ENCODE results near the gene MCL1. TPM values are rescaled to one million over a fixed set of nuclear protein-coding genes. Genes with fewer than 3 reads are reported as not detected.

Gene MCL1
- total RNA-seq, 1 donor from 2014 or later, result 212 TPM

DNA sequence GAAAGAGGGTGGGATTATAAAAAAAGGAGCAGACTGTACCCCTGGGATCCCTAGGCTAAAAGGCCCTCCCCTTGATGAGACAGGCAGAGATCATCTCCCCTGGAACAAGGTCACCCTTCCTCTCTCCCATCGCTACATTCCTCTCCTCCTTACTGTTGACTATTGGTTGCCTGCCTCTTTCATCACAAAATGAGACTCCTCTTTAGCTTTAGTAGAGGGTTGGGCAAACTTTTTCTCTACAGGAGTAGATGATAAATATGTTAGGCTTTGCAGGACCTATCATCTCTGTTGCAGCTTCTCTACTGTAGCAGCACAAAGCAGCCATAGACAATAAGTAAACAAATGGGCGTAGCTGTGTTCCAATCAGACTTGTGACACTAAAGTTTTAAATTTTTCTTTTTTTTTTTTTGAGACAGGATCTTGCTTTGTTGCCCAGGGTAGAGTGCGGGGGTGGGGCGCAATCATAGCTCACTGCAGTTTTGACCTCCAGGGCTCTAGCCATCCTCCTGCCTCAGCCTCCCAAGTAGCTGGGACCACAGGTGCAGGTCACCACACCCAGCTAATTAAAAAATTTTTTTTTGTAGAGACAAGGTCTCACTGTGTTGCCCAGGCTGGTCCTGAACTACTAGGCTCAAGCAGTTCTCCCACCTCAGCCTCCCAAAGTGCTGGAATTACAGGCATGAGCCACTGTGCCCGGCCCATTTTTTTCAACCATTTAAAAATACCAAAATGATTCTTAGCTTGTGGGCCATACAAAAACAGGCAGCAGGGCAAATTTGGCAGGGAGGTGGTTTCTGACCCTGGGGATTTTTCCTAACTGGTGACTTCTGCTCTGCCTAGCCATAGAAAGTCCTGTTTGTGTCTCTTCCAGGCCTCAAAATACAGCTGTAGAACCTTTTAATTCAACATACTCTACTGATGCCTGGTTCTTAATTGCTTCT is 15.1 kb downstream of the MCL1 start:
- peaks cover 61% of the 10 kb centered on the region for H3K4me1 Mint-ChIP-seq (ENCODE audit: low read depth)
- peaks cover 1% of the 10 kb centered on the region for H3K36me3 Mint-ChIP-seq (ENCODE audit: insufficient read depth)
- H3K9me3 Mint-ChIP-seq (ENCODE audit: low read depth), result no peaks in the 10 kb centered on the region
- H3K4me3 Mint-ChIP-seq (ENCODE audit: low read depth), result no peak overlapping the region
- H3K27ac Mint-ChIP-seq, result peak overlapping the region; percentile 100
- TF ChIP-seq, protein P1, sequence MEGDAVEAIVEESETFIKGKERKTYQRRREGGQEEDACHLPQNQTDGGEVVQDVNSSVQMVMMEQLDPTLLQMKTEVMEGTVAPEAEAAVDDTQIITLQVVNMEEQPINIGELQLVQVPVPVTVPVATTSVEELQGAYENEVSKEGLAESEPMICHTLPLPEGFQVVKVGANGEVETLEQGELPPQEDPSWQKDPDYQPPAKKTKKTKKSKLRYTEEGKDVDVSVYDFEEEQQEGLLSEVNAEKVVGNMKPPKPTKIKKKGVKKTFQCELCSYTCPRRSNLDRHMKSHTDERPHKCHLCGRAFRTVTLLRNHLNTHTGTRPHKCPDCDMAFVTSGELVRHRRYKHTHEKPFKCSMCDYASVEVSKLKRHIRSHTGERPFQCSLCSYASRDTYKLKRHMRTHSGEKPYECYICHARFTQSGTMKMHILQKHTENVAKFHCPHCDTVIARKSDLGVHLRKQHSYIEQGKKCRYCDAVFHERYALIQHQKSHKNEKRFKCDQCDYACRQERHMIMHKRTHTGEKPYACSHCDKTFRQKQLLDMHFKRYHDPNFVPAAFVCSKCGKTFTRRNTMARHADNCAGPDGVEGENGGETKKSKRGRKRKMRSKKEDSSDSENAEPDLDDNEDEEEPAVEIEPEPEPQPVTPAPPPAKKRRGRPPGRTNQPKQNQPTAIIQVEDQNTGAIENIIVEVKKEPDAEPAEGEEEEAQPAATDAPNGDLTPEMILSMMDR (IDR thresholded peaks at IDR 0.05; ENCODE audit: unreplicated experiment), result no peak
- DNase-seq (ENCODE audit: low spot score, unreplicated experiment), result no peak
- H3K27me3 Mint-ChIP-seq, result no peaks in the 10 kb centered on the region

DNA sequence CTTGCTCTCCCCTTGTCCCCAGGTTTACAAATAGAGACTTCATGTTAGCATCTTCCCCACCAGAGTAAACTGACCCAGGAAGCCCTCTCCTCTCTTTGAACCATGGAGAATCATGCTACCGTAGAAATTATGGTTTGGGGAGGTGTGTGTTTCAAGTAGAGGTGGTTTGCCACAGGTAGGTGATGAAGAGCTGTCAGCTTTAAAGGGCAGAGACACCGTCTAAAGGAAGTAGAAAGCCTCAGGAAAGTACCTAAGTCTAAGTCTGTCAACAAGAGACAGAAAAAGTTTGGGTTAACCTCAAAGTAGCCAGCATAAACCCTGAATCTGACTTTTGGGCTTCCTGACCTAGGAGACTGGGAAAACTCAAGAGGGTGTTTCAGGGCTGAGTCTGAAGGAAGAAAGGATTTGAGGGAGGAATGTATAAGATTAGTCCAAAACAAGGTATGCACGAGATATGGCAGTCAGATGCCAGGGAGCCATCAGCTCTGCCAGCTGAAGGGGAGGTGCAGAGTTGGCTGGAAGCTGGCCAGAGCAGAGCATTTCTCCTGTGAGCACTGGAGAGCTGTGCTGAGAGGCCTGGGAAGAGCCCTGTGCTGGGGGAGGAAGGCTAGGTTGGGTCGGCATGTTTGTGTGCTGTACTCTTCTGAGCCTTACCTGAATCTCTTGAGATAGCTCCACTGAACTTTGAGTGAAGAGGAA is 15.9 kb downstream of the MCL1 start:
- Mint-ChIP-seq H3K4me1 (ENCODE audit: low read depth) (peaks cover 61% of the 10 kb centered on the region), H3K4me3 (ENCODE audit: low read depth) (peak overlapping the region; percentile 43), H3K27ac (peak overlapping the region; percentile 100), H3K9me3 (ENCODE audit: low read depth) (no peaks in the 10 kb centered on the region), H3K27me3 (no peaks in the 10 kb centered on the region), H3K36me3 (ENCODE audit: insufficient read depth) (peaks cover 1% of the 10 kb centered on the region)
- TF ChIP-seq, protein P1 (IDR thresholded peaks at IDR 0.05; ENCODE audit: unreplicated experiment), result no peak
- no peak for DNase-seq (ENCODE audit: low spot score, unreplicated experiment)

DNA sequence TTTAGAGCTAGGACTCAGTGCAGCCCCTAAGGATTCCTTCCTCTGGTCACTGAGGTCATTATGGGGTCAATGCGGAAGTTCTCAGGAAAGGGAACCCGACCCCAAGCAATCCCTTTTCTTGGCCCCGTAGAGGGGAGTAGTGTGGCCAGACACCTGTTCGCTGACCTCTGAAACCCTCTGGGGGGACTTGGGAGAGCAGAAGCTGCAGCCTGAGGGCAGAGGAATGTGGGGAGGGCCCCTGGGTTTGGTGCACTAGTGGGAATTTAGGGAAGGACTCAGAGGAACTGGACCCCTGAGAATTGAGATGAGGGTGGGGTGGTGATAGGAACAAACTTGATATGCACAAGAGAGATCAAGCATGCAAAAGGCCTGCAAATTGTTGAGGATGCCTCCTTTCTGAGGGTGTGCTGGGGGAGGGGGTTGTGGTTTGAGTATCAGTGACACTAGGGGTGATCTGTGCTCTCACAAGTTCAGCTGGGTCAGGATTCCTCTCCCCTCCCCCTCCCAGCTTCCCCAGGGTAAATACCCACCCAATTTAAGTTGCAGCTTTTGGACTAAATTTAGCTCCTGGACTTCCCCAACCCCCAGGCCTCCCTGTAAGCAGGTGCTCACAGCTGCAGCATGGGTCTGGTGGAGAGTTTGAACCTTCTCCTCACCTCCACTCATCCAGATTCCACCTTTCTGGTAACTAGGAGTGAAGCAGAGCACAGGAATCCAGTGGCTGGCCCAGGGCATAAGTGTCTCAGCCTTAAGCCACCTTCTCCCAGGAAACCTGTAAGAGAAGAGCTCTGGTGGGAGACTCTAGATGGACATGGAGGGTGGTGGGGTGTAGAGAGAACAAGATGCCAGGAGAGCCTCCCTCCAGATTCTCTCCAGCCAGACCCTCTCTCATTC is 16.7 kb downstream of the MCL1 start:
- H3K4me1 Mint-ChIP-seq (ENCODE audit: low read depth), result peaks cover 59% of the 10 kb centered on the region
- no peaks in the 10 kb centered on the region for H3K27me3 Mint-ChIP-seq
- H3K4me3 Mint-ChIP-seq (ENCODE audit: low read depth), result peak overlapping the region; percentile 77
- no peak for DNase-seq (ENCODE audit: low spot score, unreplicated experiment)
- H3K27ac Mint-ChIP-seq, result peak overlapping the region; percentile 100
- H3K9me3 Mint-ChIP-seq (ENCODE audit: low read depth), result no peaks in the 10 kb centered on the region
- H3K36me3 Mint-ChIP-seq (ENCODE audit: insufficient read depth), result peaks cover 1% of the 10 kb centered on the region
- TF ChIP-seq, protein P1 (IDR thresholded peaks at IDR 0.05; ENCODE audit: unreplicated experiment), result no peak

DNA sequence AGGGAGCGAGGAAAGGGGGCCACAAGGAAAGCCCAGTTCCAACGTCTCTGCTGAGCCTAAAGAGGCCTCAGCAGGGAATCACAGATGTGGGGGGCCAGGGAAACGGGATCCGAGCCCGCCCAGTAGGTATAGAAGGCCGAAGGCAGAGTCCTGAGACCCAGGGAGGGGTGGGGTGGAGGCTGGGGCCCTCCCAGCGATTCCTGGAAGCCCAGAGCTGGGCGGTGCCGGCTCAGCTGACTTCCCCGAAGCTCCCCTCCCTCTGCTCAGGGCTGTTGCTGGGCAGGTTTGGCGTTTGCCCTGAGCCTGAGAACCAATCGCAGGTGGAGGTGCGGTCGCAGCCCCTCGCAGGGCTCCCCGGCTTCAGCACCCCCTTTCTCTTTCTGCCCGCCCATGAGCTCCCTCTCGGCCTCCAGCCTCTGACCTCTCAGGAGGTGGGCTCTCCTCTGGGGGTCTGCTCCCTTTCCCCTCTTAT is 17.4 kb downstream of the MCL1 start:
- TF ChIP-seq, protein P1 (IDR thresholded peaks at IDR 0.05; ENCODE audit: unreplicated experiment), result no peak
- peaks cover 1% of the 10 kb centered on the region for H3K36me3 Mint-ChIP-seq (ENCODE audit: insufficient read depth)
- H3K9me3 Mint-ChIP-seq (ENCODE audit: low read depth), result no peaks in the 10 kb centered on the region
- H3K4me1 Mint-ChIP-seq (ENCODE audit: low read depth), result peaks cover 52% of the 10 kb centered on the region
- no peaks in the 10 kb centered on the region for H3K27me3 Mint-ChIP-seq
- peak overlapping the region; percentile 100 for H3K27ac Mint-ChIP-seq
- H3K4me3 Mint-ChIP-seq (ENCODE audit: low read depth), result peak overlapping the region; percentile 77
- DNase-seq (ENCODE audit: low spot score, unreplicated experiment), result peak; percentile 73

Data from progenitor cell of endocrine pancreas (in vitro differentiated cells).